ENCODE measurements around the gene IGFN1. TPM values are rescaled to one million over a fixed set of nuclear protein-coding genes. Genes with fewer than 3 reads are reported as not detected.

The IGFN1 gene
- total and polyA plus RNA-seq, 2 of the 8 experiments (the other 6 are each of a cell fraction or from before 2014, with no cell fraction given): not detected

- H2AFZ ChIP-seq (ENCODE audit: low read length): no peak overlapping the region
- no peak overlapping the region for H3K4me3 ChIP-seq (ENCODE audit: extremely low read depth in 1 of 4, insufficient read depth in 2 of 4, low read depth in 3 of 4, low read length in 4 of 4)
- no peak overlapping the region for H3K14ac ChIP-seq (ENCODE audit: insufficient read length)
- peaks cover 0 to 4% (median 0%) of the 10 kb centered on the region in 4 experiments; a peak in 2 of 7 replicates for H3K4me1 ChIP-seq (replicated peaks in 1 of 4; ENCODE audit: control insufficient read depth in 3 of 4, insufficient read depth in 4 of 4, low read length in 3 of 4)
- H2BK20ac ChIP-seq (ENCODE audit: low read length): no peak overlapping the region
- 90% methylated on average over 6 of the region's 6 CpGs; no CpG with 5 or more reads in 1 of the 2 experiments for WGBS, 2 experiments (ENCODE audit: extremely low coverage in 1 of 2, insufficient coverage in 1 of 2, insufficient read length in 1 of 2, insufficient replicate concordance in 2 of 2, low coverage in 1 of 2, low lambda C conversion rate in 2 of 2, missing lambda C conversion rate in 1 of 2)
- H3K23me2 ChIP-seq (ENCODE audit: low read depth, low read length): no peaks in the 10 kb centered on the region; the same call in 1 of the 2 replicates
- no peak for FAIRE-seq
- no peaks in the 10 kb centered on the region for H3K79me1 ChIP-seq (ENCODE audit: low read depth, low read length)
- no peak overlapping the region for H2AK5ac ChIP-seq (ENCODE audit: low read depth, low read length)
- H3K27ac ChIP-seq (ENCODE audit: low read depth, low read length): no peak overlapping the region
- no peak overlapping the region for H2BK120ac ChIP-seq (replicated peaks; ENCODE audit: low read depth, low read length)
- H3K36me3 ChIP-seq (ENCODE audit: control insufficient read depth in 2 of 4, insufficient read depth in 4 of 4, low read length in 3 of 4): no peaks in the 10 kb centered on the region
- TF ChIP-seq HDAC6 (IDR thresholded peaks at IDR 0.05; ENCODE audit: low read depth, low read length) (no peak), SP1 (IDR thresholded peaks at IDR 0.05; ENCODE audit: low read depth, low read length) (no peak), KDM5A (IDR thresholded peaks at IDR 0.05; ENCODE audit: low read length) (no peak), GABPA (IDR thresholded peaks at IDR 0.05; ENCODE audit: borderline replicate concordance, insufficient read depth, low read length) (no peak), NANOG (IDR thresholded peaks at IDR 0.05; ENCODE audit: insufficient read depth, low read depth, low read length, poor library complexity, severe bottlenecking) (no peak), GTF2F1 (IDR thresholded peaks at IDR 0.05; ENCODE audit: borderline replicate concordance, low read depth, low read length) (no peak), MAFK (IDR thresholded peaks at IDR 0.05; ENCODE audit: low read depth, low read length) (no peak)
- no peaks in the 10 kb centered on the region for H4K20me1 ChIP-seq (replicated peaks in 1 of 2; ENCODE audit: control insufficient read depth in 1 of 2, insufficient read depth in 2 of 2, low read length in 2 of 2)
- H3K9me3 ChIP-seq (ENCODE audit: insufficient read depth in 2 of 2, low read depth in 1 of 2, low read length in 1 of 2): no peaks in the 10 kb centered on the region
- H3K79me2 ChIP-seq (ENCODE audit: control insufficient read depth in 1 of 2, insufficient read depth in 2 of 2, low read length in 2 of 2): no peaks in the 10 kb centered on the region
- no peak overlapping the region for H2BK15ac ChIP-seq (ENCODE audit: low read length)
- H4K91ac ChIP-seq (replicated peaks; ENCODE audit: insufficient read length, low read length): no peak overlapping the region
- no peak overlapping the region for H3K4ac ChIP-seq (replicated peaks; ENCODE audit: insufficient read length, low read depth, low read length)
- no peaks in the 10 kb centered on the region; a peak in 1 of 7 replicates for H3K27me3 ChIP-seq (replicated peaks in 1 of 4; ENCODE audit: control insufficient read depth in 3 of 4, extremely low read depth in 1 of 4, insufficient read depth in 3 of 4, low read length in 3 of 4)
- DNase-seq (ENCODE audit: low read depth in 1 of 2, low spot score in 2 of 2): no peak
- ChIA-PET POLR2A (ENCODE audit: partially characterized antibody) (no interaction called here), CTCF (ENCODE audit: partially characterized antibody) (interaction anchor here (1.0 to 2.3 kb wide), 9 partner anchors 11 to 97 kb away, joined by 3 to 8 read pairs (median 4); no protein-coding TSS in a partner anchor)
- H3K9ac ChIP-seq (replicated peaks in 1 of 4; ENCODE audit: extremely low read depth in 1 of 4, low read depth in 3 of 4, low read length in 3 of 4): no peak overlapping the region
- H3K56ac ChIP-seq (replicated peaks; ENCODE audit: insufficient read length, low read depth, low read length): no peak overlapping the region
- no peak overlapping the region for H2BK5ac ChIP-seq (ENCODE audit: low read depth, low read length)
- no peak overlapping the region for H4K8ac ChIP-seq (ENCODE audit: extremely low read depth, insufficient read depth, low read length)
- H3K4me2 ChIP-seq (ENCODE audit: insufficient read depth in 1 of 2, low read depth in 2 of 2, low read length in 2 of 2): no peak overlapping the region
- no peak overlapping the region for H3K23ac ChIP-seq (ENCODE audit: insufficient read length)
- H3K18ac ChIP-seq (ENCODE audit: extremely low read depth, low read length): no peak overlapping the region
- no peak overlapping the region for H2BK12ac ChIP-seq (ENCODE audit: low read depth, low read length)
- H4K5ac ChIP-seq (ENCODE audit: insufficient read length, low read depth, low read length): no peak overlapping the region
These were observed 80.2 kb downstream of the IGFN1 start for GRCh38 chr1:201270616-201271390.

Data from H1 (cell line).